ENCODE results near the gene BMP7. TPM values are rescaled to one million over a fixed set of nuclear protein-coding genes. Genes with fewer than 3 reads are reported as not detected.

BMP7 gene
- total RNA-seq, 1 experiment from 2014 or later: 7.5 TPM

- H3K4me1 ChIP-seq (ENCODE audit: insufficient read depth, low read length, poor library complexity, severe bottlenecking): peaks cover 34% of the 10 kb centered on the region
- CTCF ChIA-PET: no interaction called here
- H3K27ac ChIP-seq (ENCODE audit: low read depth, low read length, poor library complexity, severe bottlenecking): no peak overlapping the region
- peaks cover 46% of the 10 kb centered on the region for H3K27me3 ChIP-seq (replicated peaks; ENCODE audit: insufficient read depth, low read depth, low read length, poor library complexity)
- intact Hi-C loops (cut with micrococcal nuclease; ENCODE audit: unreplicated experiment): no loop called here
- no peak for DNase-seq (ENCODE audit: low spot score)
- POLR2A ChIA-PET (ENCODE audit: low non-redundant PET): no interaction called here
- no peaks in the 10 kb centered on the region for H3K36me3 ChIP-seq (ENCODE audit: insufficient read depth, low read length, poor library complexity, severe bottlenecking)
- no TSS peak for BruUV-seq (replicated peaks)
- TF ChIP-seq EZH2 (IDR thresholded peaks at IDR 0.05; ENCODE audit: borderline replicate concordance, low read depth, low read length, poor library complexity, severe bottlenecking) (no peak), CTCF (conservative IDR thresholded peaks at IDR 0.05; ENCODE audit: low read depth, low read length) (no peak)
- H3K9me3 ChIP-seq (ENCODE audit: low read depth, low read length, poor library complexity, severe bottlenecking): no peaks in the 10 kb centered on the region
- no peak overlapping the region for H3K4me3 ChIP-seq (ENCODE audit: low read depth, low read length, poor library complexity, severe bottlenecking)
Measured at GRCh38 chr20:57262784-57263609, 3.4 kb downstream of the BMP7 start.

GRCh38 chr20:57262301-57262700, 4.1 kb downstream of the BMP7 start:
- Histone ChIP-seq H3K4me1 (ENCODE audit: insufficient read depth, low read length, poor library complexity, severe bottlenecking) (peaks cover 41% of the 10 kb centered on the region), H3K27ac (ENCODE audit: low read depth, low read length, poor library complexity, severe bottlenecking) (no peak overlapping the region), H3K4me3 (ENCODE audit: low read depth, low read length, poor library complexity, severe bottlenecking) (no peak overlapping the region), H3K27me3 (replicated peaks; ENCODE audit: insufficient read depth, low read depth, low read length, poor library complexity) (peaks cover 39% of the 10 kb centered on the region), H3K9me3 (ENCODE audit: low read depth, low read length, poor library complexity, severe bottlenecking) (no peaks in the 10 kb centered on the region), H3K36me3 (ENCODE audit: insufficient read depth, low read length, poor library complexity, severe bottlenecking) (no peaks in the 10 kb centered on the region)
- POLR2A ChIA-PET (ENCODE audit: low non-redundant PET): no interaction called here
- TF ChIP-seq EZH2 (IDR thresholded peaks at IDR 0.05; ENCODE audit: borderline replicate concordance, low read depth, low read length, poor library complexity, severe bottlenecking): no peak
- TF ChIP-seq CTCF (conservative IDR thresholded peaks at IDR 0.05; ENCODE audit: low read depth, low read length): no peak
- DNase-seq (ENCODE audit: low spot score): no peak
- CTCF ChIA-PET: no interaction called here
- no TSS peak for BruUV-seq (replicated peaks)
- intact Hi-C loops (cut with micrococcal nuclease; ENCODE audit: unreplicated experiment): no loop called here

GRCh38 chr20:57261457-57262251, 4.8 kb downstream of the BMP7 start:
- peaks cover 33% of the 10 kb centered on the region for H3K27me3 ChIP-seq (replicated peaks; ENCODE audit: insufficient read depth, low read depth, low read length, poor library complexity)
- no peak overlapping the region for H3K4me3 ChIP-seq (ENCODE audit: low read depth, low read length, poor library complexity, severe bottlenecking)
- H3K27ac ChIP-seq (ENCODE audit: low read depth, low read length, poor library complexity, severe bottlenecking): no peak overlapping the region
- intact Hi-C loops (cut with micrococcal nuclease; ENCODE audit: unreplicated experiment): no loop called here
- DNase-seq (ENCODE audit: low spot score): no peak
- TF ChIP-seq CTCF (conservative IDR thresholded peaks at IDR 0.05; ENCODE audit: low read depth, low read length) (no peak), EZH2 (IDR thresholded peaks at IDR 0.05; ENCODE audit: borderline replicate concordance, low read depth, low read length, poor library complexity, severe bottlenecking) (no peak)
- no peaks in the 10 kb centered on the region for H3K36me3 ChIP-seq (ENCODE audit: insufficient read depth, low read length, poor library complexity, severe bottlenecking)
- H3K9me3 ChIP-seq (ENCODE audit: low read depth, low read length, poor library complexity, severe bottlenecking): no peaks in the 10 kb centered on the region
- no TSS peak for BruUV-seq (replicated peaks)
- ChIA-PET CTCF (no interaction called here), POLR2A (ENCODE audit: low non-redundant PET) (no interaction called here)
- peaks cover 46% of the 10 kb centered on the region for H3K4me1 ChIP-seq (ENCODE audit: insufficient read depth, low read length, poor library complexity, severe bottlenecking)

All from A673 (cell line).